HepG2 (cell line): ENCODE data around the gene PRSS27. TPM values are rescaled to one million over a fixed set of nuclear protein-coding genes. Genes with fewer than 3 reads are reported as not detected.

ENCODE experiments used
- ATAD3A ChIP-seq: sonication (generic); formaldehyde crosslinking; IDR thresholded peaks from 2 replicates; pipeline ENCODE4 v1.4.0; 2020; ENCODE audit warnings: missing genetic modification reagents
- CHD4 ChIP-seq: fragments of 200-600 bp; sonication (generic); IDR thresholded peaks from 2 replicates; pipeline ENCODE4 v1.7.0; 2017; ENCODE audit warnings: mild to moderate bottlenecking, low read length, borderline replicate concordance
- HNRNPLL ChIP-seq: fragments of 200-400 bp; formaldehyde crosslinking; IDR thresholded peaks from 2 replicates; pipeline ENCODE4 v1.6.1; 2017; ENCODE audit warnings: mild to moderate bottlenecking, low read depth, low read length; ENCODE audit not compliant: poor library complexity, severe bottlenecking
- KMT2B ChIP-seq: IDR thresholded peaks from 2 replicates; pipeline ENCODE4 v1.6.1; 2016; ENCODE audit warnings: missing genetic modification reagents, missing compliant biosample characterization
- ONECUT2 ChIP-seq: sonication (generic); formaldehyde crosslinking; IDR thresholded peaks from 2 replicates; pipeline ENCODE4 v1.4.0; 2020; ENCODE audit warnings: missing genetic modification reagents
- POLR2G ChIP-seq: fragments of 200-400 bp; formaldehyde crosslinking; IDR thresholded peaks from 2 replicates; pipeline ENCODE4 v1.6.1; 2018; ENCODE audit warnings: mild to moderate bottlenecking, low read depth, low read length, moderate library complexity
- SRSF9 ChIP-seq: fragments of 200-400 bp; formaldehyde crosslinking; IDR thresholded peaks from 2 replicates; pipeline ENCODE4 v1.6.1; 2018; ENCODE audit warnings: borderline replicate concordance, mild to moderate bottlenecking, low read depth, low read length; ENCODE audit not compliant: insufficient read depth, poor library complexity, severe bottlenecking
- SRY ChIP-seq: sonication (generic); formaldehyde crosslinking; IDR thresholded peaks from 2 replicates; pipeline ENCODE4 v1.8.0; 2022; ENCODE audit warnings: mild to moderate bottlenecking, missing genetic modification reagents
- ZBTB7B ChIP-seq: sonication (generic); formaldehyde crosslinking; IDR thresholded peaks from 2 replicates; pipeline ENCODE4 v1.4.0; 2020; ENCODE audit warnings: missing genetic modification reagents
- ZNF552 ChIP-seq: sonication (generic); formaldehyde crosslinking; IDR thresholded peaks from 2 replicates; pipeline ENCODE4 v1.9.0; 2022; ENCODE audit warnings: missing genetic modification reagents, mild to moderate bottlenecking, borderline replicate concordance
- ZNF788 ChIP-seq: sonication (generic); formaldehyde crosslinking; IDR thresholded peaks from 2 replicates; pipeline ENCODE4 v1.5.0; 2020; ENCODE audit warnings: mild to moderate bottlenecking, missing genetic modification reagents, borderline replicate concordance
- ZSCAN20 ChIP-seq: sonication (generic); formaldehyde crosslinking; IDR thresholded peaks from 2 replicates; pipeline ENCODE4 v1.4.0; 2020; ENCODE audit warnings: missing genetic modification reagents, mild to moderate bottlenecking, borderline replicate concordance
- polyA plus RNA-seq, 8 experiments: library from polyadenylated mRNA; depleted of rRNA in 3 of 8; stranded (reverse) in 7 of 8; unstranded in 1 of 8; fragments of >200 nt; fragmentation: Illumina TruSeq in 4 of 8; extraction: Trizol in 4 of 8; gene quantifications; 2 replicates each; pipeline versions ENCODE4 v1.2.1 to v1.2.3, GENCODE V29; 2011 to 2016; ENCODE audit warnings: low read depth in 4 of 8, missing spikeins in 1 of 8, mixed read lengths in 1 of 8; ENCODE audit not compliant: insufficient read depth in 1 of 8
- total RNA-seq, 5 experiments: library from RNA; depleted of rRNA; stranded (reverse); fragments of >200 nt; fragmentation: Illumina TruSeq; extraction: Trizol; gene quantifications; 2 replicates each; pipeline ENCODE4 v1.2.3, GENCODE V29; 2016; ENCODE audit warnings: low read depth in 1 of 5
- TF ChIP-seq, protein P1 (sequence below): fragments of 450-650 bp; IDR thresholded peaks from 2 replicates; pipeline ENCODE4 v1.6.1; 2017
- TF ChIP-seq, protein P2 (sequence below): sonication (generic); formaldehyde crosslinking; IDR thresholded peaks from 2 replicates; pipeline ENCODE4 v1.4.0; 2020; ENCODE audit warnings: missing genetic modification reagents, borderline replicate concordance
- TF ChIP-seq, protein P3 (sequence below): sonication (generic); formaldehyde crosslinking; IDR thresholded peaks from 2 replicates; pipeline ENCODE4 v1.4.0; 2020; ENCODE audit warnings: missing genetic modification reagents, borderline replicate concordance

Gene PRSS27
- total and polyA plus RNA-seq, 2 of the 13 experiments (the other 11 are each of a cell fraction or from before 2014, with no cell fraction given): 0.20 to 0.73 TPM

DNA sequence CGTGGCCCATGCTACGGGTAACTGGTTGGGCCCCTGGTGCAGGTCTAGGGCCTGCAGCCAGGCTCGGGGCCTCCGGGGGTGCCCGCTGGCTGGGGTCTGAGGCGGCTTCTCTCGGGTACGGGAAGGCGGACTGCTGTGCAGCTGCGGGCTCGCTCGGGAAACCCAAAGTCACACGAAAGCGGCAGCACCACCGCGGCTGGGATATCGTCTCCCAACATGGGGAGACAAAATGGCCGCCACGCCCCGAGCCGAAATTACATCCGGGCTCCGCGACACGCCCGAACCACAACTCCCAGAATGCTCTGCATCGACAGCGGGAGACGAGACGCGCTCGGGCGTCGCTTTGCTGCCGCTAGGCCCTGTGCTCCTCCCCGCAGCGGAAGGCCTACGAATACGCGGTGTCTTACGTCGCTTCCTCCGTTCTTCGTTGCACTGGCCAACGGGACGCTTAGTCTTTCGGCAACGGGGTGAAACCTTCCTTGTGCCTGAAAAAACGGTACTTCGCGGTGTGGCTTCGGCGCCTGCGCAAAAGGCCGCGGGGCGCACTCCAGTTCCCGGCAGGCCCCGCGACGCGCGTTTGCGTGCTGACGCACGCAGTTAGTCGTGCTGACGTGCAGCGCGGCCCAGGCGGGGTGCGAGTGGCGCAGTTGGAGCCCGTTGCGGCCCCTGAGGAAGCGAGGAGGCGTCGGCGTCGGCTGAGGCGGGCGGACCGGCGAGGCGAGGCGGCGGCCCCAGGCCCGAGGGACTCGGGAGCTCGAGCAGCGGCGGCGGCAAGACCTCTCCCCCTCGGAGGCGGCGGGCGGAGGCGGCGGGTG is 32.2 kb upstream of the PRSS27 start, which contains the start of gene SRRM2 (continued):
- TF ChIP-seq, protein P1, sequence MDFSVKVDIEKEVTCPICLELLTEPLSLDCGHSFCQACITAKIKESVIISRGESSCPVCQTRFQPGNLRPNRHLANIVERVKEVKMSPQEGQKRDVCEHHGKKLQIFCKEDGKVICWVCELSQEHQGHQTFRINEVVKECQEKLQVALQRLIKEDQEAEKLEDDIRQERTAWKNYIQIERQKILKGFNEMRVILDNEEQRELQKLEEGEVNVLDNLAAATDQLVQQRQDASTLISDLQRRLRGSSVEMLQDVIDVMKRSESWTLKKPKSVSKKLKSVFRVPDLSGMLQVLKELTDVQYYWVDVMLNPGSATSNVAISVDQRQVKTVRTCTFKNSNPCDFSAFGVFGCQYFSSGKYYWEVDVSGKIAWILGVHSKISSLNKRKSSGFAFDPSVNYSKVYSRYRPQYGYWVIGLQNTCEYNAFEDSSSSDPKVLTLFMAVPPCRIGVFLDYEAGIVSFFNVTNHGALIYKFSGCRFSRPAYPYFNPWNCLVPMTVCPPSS: no peak
- TF ChIP-seq ATAD3A (CRISPR knock-in tag) (no peak), ONECUT2 (CRISPR knock-in tag) (no peak; the same call in 1 of the 2 replicates), HNRNPLL (peak; percentile 88), POLR2G (peak; percentile 92), KMT2B (CRISPR knock-in tag) (peak; percentile 43), SRY (CRISPR knock-in tag) (peak; percentile 77; the same call in 1 of the 2 replicates), ZBTB7B (CRISPR knock-in tag) (no peak), ZSCAN20 (CRISPR knock-in tag) (peak; percentile 53; the same call in 1 of the 2 replicates), CHD4 (no peak), ZNF552 (no peak), SRSF9 (no peak), ZNF788 (CRISPR knock-in tag) (peak; percentile 22)
- TF ChIP-seq, protein P2, sequence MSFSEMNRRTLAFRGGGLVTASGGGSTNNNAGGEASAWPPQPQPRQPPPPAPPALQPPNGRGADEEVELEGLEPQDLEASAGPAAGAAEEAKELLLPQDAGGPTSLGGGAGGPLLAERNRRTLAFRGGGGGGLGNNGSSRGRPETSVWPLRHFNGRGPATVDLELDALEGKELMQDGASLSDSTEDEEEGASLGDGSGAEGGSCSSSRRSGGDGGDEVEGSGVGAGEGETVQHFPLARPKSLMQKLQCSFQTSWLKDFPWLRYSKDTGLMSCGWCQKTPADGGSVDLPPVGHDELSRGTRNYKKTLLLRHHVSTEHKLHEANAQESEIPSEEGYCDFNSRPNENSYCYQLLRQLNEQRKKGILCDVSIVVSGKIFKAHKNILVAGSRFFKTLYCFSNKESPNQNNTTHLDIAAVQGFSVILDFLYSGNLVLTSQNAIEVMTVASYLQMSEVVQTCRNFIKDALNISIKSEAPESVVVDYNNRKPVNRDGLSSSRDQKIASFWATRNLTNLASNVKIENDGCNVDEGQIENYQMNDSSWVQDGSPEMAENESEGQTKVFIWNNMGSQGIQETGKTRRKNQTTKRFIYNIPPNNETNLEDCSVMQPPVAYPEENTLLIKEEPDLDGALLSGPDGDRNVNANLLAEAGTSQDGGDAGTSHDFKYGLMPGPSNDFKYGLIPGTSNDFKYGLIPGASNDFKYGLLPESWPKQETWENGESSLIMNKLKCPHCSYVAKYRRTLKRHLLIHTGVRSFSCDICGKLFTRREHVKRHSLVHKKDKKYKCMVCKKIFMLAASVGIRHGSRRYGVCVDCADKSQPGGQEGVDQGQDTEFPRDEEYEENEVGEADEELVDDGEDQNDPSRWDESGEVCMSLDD (CRISPR knock-in tag): peak; percentile 75; the same call in 1 of the 2 replicates
- TF ChIP-seq, protein P3, sequence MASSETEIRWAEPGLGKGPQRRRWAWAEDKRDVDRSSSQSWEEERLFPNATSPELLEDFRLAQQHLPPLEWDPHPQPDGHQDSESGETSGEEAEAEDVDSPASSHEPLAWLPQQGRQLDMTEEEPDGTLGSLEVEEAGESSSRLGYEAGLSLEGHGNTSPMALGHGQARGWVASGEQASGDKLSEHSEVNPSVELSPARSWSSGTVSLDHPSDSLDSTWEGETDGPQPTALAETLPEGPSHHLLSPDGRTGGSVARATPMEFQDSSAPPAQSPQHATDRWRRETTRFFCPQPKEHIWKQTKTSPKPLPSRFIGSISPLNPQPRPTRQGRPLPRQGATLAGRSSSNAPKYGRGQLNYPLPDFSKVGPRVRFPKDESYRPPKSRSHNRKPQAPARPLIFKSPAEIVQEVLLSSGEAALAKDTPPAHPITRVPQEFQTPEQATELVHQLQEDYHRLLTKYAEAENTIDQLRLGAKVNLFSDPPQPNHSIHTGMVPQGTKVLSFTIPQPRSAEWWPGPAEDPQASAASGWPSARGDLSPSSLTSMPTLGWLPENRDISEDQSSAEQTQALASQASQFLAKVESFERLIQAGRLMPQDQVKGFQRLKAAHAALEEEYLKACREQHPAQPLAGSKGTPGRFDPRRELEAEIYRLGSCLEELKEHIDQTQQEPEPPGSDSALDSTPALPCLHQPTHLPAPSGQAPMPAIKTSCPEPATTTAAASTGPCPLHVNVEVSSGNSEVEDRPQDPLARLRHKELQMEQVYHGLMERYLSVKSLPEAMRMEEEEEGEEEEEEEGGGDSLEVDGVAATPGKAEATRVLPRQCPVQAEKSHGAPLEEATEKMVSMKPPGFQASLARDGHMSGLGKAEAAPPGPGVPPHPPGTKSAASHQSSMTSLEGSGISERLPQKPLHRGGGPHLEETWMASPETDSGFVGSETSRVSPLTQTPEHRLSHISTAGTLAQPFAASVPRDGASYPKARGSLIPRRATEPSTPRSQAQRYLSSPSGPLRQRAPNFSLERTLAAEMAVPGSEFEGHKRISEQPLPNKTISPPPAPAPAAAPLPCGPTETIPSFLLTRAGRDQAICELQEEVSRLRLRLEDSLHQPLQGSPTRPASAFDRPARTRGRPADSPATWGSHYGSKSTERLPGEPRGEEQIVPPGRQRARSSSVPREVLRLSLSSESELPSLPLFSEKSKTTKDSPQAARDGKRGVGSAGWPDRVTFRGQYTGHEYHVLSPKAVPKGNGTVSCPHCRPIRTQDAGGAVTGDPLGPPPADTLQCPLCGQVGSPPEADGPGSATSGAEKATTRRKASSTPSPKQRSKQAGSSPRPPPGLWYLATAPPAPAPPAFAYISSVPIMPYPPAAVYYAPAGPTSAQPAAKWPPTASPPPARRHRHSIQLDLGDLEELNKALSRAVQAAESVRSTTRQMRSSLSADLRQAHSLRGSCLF (CRISPR knock-in tag): peak; percentile 76; the same call in 1 of the 2 replicates
